HCT116 (cell line): ENCODE results near the gene SLFN5. TPM values are rescaled to one million over a fixed set of nuclear protein-coding genes. Genes with fewer than 3 reads are reported as not detected.

Experiments used
- ATAC-seq: fragments of 200-7000 bp; cut with Tn5 transposase; 2 replicates; pipeline ENCODE4 v1.9.1; 2020; ENCODE audit warnings: mild to moderate bottlenecking, moderate library complexity
- BruUV-seq: library from RNA; stranded (reverse); fragments of 400-500 nt; replicated peaks from 2 replicates; lab custom pipeline; 2021; lab: Mats Ljungman, UMichigan
- CTCF ChIA-PET: fragments of 300-600 bp; sonication (Branson Sonifier 250); formaldehyde crosslinking; loops from one replicate; lab custom pipeline; 2021; ENCODE audit warnings: antibody characterized with exemption; lab: Charles Lee
- POLR2A ChIA-PET: fragments of 300-600, 350-600 bp; sonication (Branson Sonifier 250); formaldehyde crosslinking; loops from one replicate; lab custom pipeline; 2021; ENCODE audit warnings: antibody characterized with exemption; lab: Charles Lee
- RAD21 ChIA-PET, 2 experiments: fragments of 300-600 bp; sonication (Branson Sonifier 250); formaldehyde crosslinking; loops; one replicate each; lab custom pipeline; 2023; ENCODE audit warnings: low total read pairs in 2 of 2; ENCODE audit not compliant: uncharacterized antibody in 2 of 2, unreplicated experiment in 2 of 2, low non-redundant PET in 1 of 2; lab: Charles Lee
- DNase-seq: peaks from one replicate; pipeline ENCODE4 v3.0.0-alpha.2; 2010; ENCODE audit warnings: low read depth, low spot score
- H2AFZ ChIP-seq: fragments of 200-600 bp; shearing (Covaris generic), sonication (generic); 2 replicates; pipeline ENCODE4 v1.6.1; 2017; ENCODE audit warnings: low read depth, mixed run types, mixed read lengths, antibody characterized with exemption, low read length; ENCODE audit not compliant: poor library complexity, severe bottlenecking
- H3K27ac ChIP-seq: 2 replicates; pipeline ENCODE4 v1.5.1; 2012; ENCODE audit warnings: low read depth, low read length
- H3K27me3 ChIP-seq: fragments of 200-600 bp; sonication (generic); 2 replicates; pipeline ENCODE4 v1.6.1; 2016; ENCODE audit warnings: mixed run types, low read length, mixed read lengths; ENCODE audit not compliant: insufficient read depth
- H3K36me3 ChIP-seq, 2 experiments: fragments of 200-500 bp in 1 of 2; fragments of 200-600 bp in 1 of 2; sonication (Bioruptor generic) in 1 of 2; sonication (generic) in 1 of 2; 2 replicates each; pipeline versions ENCODE4 v1.5.1 to v1.6.1; 2014 to 2016; ENCODE audit warnings: low read length in 2 of 2, inconsistent platforms in 1 of 2, mixed read lengths in 1 of 2, mixed run types in 1 of 2; ENCODE audit not compliant: insufficient read depth in 2 of 2, control insufficient read depth in 1 of 2
- H3K4me1 ChIP-seq, 2 experiments: fragments of 200-600 bp in 1 of 2; sonication (generic) in 1 of 2; 2 replicates each; pipeline versions ENCODE4 v1.5.1 to v1.6.1; 2012 to 2017; ENCODE audit warnings: low read length in 2 of 2, inconsistent platforms in 1 of 2, mild to moderate bottlenecking in 1 of 2, mixed read lengths in 1 of 2, mixed run types in 1 of 2, moderate library complexity in 1 of 2; ENCODE audit not compliant: insufficient read depth in 2 of 2, control insufficient read depth in 1 of 2
- H3K4me2 ChIP-seq: fragments of 200-600 bp; sonication (generic); 2 replicates; pipeline ENCODE4 v1.6.1; 2017; ENCODE audit warnings: mixed run types, low read length, mixed read lengths
- H3K4me3 ChIP-seq, 2 experiments: fragments of 200-600 bp in 1 of 2; sonication (generic) in 1 of 2; replicated peaks in 1 of 2; 2 replicates each; pipeline ENCODE4 v1.5.1; 2011 to 2016; ENCODE audit warnings: low read length in 2 of 2, control low read depth in 1 of 2, low read depth in 1 of 2, mild to moderate bottlenecking in 1 of 2, mixed read lengths in 1 of 2, mixed run types in 1 of 2
- H3K79me2 ChIP-seq: fragments of 200-600 bp; sonication (generic); 2 replicates; pipeline ENCODE4 v1.6.1; 2017; ENCODE audit warnings: mild to moderate bottlenecking, mixed run types, low read length, moderate library complexity, mixed read lengths; ENCODE audit not compliant: insufficient read depth
- H3K9ac ChIP-seq: fragments of 200-600 bp; sonication (generic); 2 replicates; pipeline ENCODE4 v1.6.1; 2016; ENCODE audit warnings: low read length, mixed read lengths
- H3K9me2 ChIP-seq: fragments of 200-600 bp; sonication (generic), shearing (Covaris generic); 2 replicates; pipeline ENCODE4 v1.6.1; 2017; ENCODE audit warnings: mixed run types, mild to moderate bottlenecking, moderate library complexity; ENCODE audit not compliant: insufficient read depth
- H3K9me3 ChIP-seq, 2 experiments: fragments of 200-500 bp in 1 of 2; fragments of 200-600 bp in 1 of 2; sonication (Bioruptor generic) in 1 of 2; sonication (generic) in 1 of 2; 2 replicates each; pipeline ENCODE4 v1.6.1; 2014 to 2017; ENCODE audit warnings: low read length in 2 of 2, mixed read lengths in 2 of 2, inconsistent platforms in 1 of 2, low read depth in 1 of 2, mild to moderate bottlenecking in 1 of 2, mixed run types in 1 of 2, moderate library complexity in 1 of 2; ENCODE audit not compliant: control insufficient read depth in 1 of 2, insufficient read depth in 1 of 2
- H4K20me1 ChIP-seq: fragments of 200-600 bp; sonication (generic), shearing (Covaris generic); 2 replicates; pipeline ENCODE4 v1.6.1; 2017; ENCODE audit warnings: mixed run types, mild to moderate bottlenecking, moderate library complexity; ENCODE audit not compliant: insufficient read depth
- CEBPB ChIP-seq: IDR thresholded peaks from 2 replicates; pipeline ENCODE4 v1.6.1; 2012; ENCODE audit warnings: low read depth
- EGR1 ChIP-seq: IDR thresholded peaks from 2 replicates; pipeline ENCODE4 v1.6.1; 2012; ENCODE audit warnings: low read depth
- ELF1 ChIP-seq: IDR thresholded peaks from 2 replicates; pipeline ENCODE4 v1.6.1; 2012; ENCODE audit warnings: low read depth, borderline replicate concordance
- EZH2 ChIP-seq: fragments of 200-600 bp; sonication (generic); IDR thresholded peaks from 2 replicates; pipeline ENCODE4 v1.6.1; 2017; ENCODE audit warnings: antibody characterized with exemption, mixed run types
- EZH2phosphoT487 ChIP-seq: fragments of 200-600 bp; IDR thresholded peaks from 2 replicates; pipeline ENCODE4 v1.6.1; 2018; ENCODE audit warnings: antibody characterized with exemption, borderline replicate concordance
- FOSL1 ChIP-seq: IDR thresholded peaks from 2 replicates; pipeline ENCODE4 v1.6.1; 2012; ENCODE audit warnings: low read depth
- POLR2A ChIP-seq: IDR thresholded peaks from 2 replicates; pipeline ENCODE4 v1.7.0; 2011; ENCODE audit warnings: borderline replicate concordance; ENCODE audit not compliant: insufficient read depth, insufficient read length; ENCODE audit errors: extremely low read depth
- POLR2AphosphoS5 ChIP-seq: IDR thresholded peaks from 2 replicates; pipeline ENCODE4 v1.6.1; 2011; ENCODE audit warnings: mild to moderate bottlenecking, low read depth, low read length, moderate library complexity
- RAD21 ChIP-seq: IDR thresholded peaks from 2 replicates; pipeline ENCODE4 v1.6.1; 2012; ENCODE audit warnings: low read depth, mild to moderate bottlenecking
- SIN3A ChIP-seq: IDR thresholded peaks from 2 replicates; pipeline ENCODE4 v1.6.1; 2012; ENCODE audit warnings: low read depth
- SP1 ChIP-seq: IDR thresholded peaks from 2 replicates; pipeline ENCODE4 v1.6.1; 2012; ENCODE audit warnings: low read depth
- SRF ChIP-seq: IDR thresholded peaks from 2 replicates; pipeline ENCODE4 v1.6.1; 2012; ENCODE audit warnings: low read depth
- TCF7L2 ChIP-seq: IDR thresholded peaks from 2 replicates; pipeline ENCODE4 v1.7.0; 2011; ENCODE audit warnings: borderline replicate concordance, inconsistent platforms; ENCODE audit not compliant: insufficient read depth, insufficient read length; ENCODE audit errors: extremely low read depth
- YY1 ChIP-seq: IDR thresholded peaks from 2 replicates; pipeline ENCODE4 v1.6.1; 2011; ENCODE audit warnings: low read length, low read depth, moderate library complexity, mild to moderate bottlenecking; ENCODE audit not compliant: insufficient replicate concordance; ENCODE audit errors: extremely low read depth
- ZFX ChIP-seq: fragments of 450-650 bp; IDR thresholded peaks from 2 replicates; pipeline ENCODE4 v1.6.1; 2017
- ZNF274 ChIP-seq: fragments of 200-500 bp; sonication (Bioruptor generic); IDR thresholded peaks from 2 replicates; pipeline ENCODE4 v1.6.1; 2014; ENCODE audit warnings: mild to moderate bottlenecking, low read depth, low read length, inconsistent platforms
- intact Hi-C: fragments of 100-400 bp; cut with micrococcal nuclease; formaldehyde crosslinking; loops from 2 replicates; pipeline ENCODE4 v1.10.0; 2022
- total RNA-seq: library from RNA; stranded (reverse); gene quantifications from one replicate; pipeline ENCODE4 v1.2.1, GENCODE V29; 2021; ENCODE audit not compliant: unreplicated experiment
- TF ChIP-seq, protein P1 (sequence below): IDR thresholded peaks from 2 replicates; pipeline ENCODE4 v1.6.1; 2012
- TF ChIP-seq, protein P2 (sequence below), 3 experiments: fragments of 200-600 bp in 1 of 3; sonication (generic) in 1 of 3; IDR thresholded peaks in 2 of 3; conservative IDR thresholded peaks in 1 of 3; 2 replicates each; pipeline ENCODE4 v1.5.1; 2012 to 2017; ENCODE audit warnings: low read depth in 2 of 3, low read length in 2 of 3, antibody characterized with exemption in 1 of 3, borderline replicate concordance in 1 of 3, control low read depth in 1 of 3, mild to moderate bottlenecking in 1 of 3, mixed read lengths in 1 of 3, mixed run types in 1 of 3, moderate library complexity in 1 of 3; ENCODE audit not compliant: insufficient read depth in 1 of 3
- TF ChIP-seq, protein P3 (sequence below): IDR thresholded peaks from 2 replicates; pipeline ENCODE4 v1.6.1; 2012

Gene SLFN5
- total RNA-seq, 1 experiment from 2014 or later = 23.7 TPM

DNA sequence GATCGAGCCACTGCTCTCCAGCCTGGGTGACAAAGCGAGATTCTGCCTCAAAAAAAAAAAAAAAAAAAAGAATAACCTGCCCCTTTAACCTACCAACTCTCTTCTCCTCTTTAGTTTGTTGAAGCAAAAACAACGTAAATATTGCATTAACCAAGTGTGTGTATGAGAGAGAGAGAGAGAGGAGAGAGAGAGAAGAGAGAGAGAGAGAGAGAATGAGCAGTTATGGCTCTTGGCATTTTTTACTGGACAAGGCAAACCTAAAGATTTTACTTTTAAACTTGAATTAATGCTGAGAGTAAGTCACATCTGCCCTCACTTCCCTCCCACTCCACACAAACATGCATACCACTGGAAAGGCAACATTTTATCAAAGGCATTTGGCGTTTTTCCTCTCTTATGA lies 3.0 kb upstream of the SLFN5 start:
- DNase-seq (no peak), ATAC-seq (no peak)
- POLR2A ChIA-PET = no interaction called here
- H3K36me3 ChIP-seq = no peaks in the 10 kb centered on the region
- H3K79me2 ChIP-seq = no peaks in the 10 kb centered on the region
- H3K4me1 ChIP-seq = peaks cover 19 to 24% of the 10 kb centered on the region in 2 experiments
- no peak overlapping the region for H2AFZ ChIP-seq
- H3K9ac ChIP-seq = no peak overlapping the region
- CTCF ChIA-PET = no interaction called here
- no peaks in the 10 kb centered on the region for H3K9me2 ChIP-seq
- intact Hi-C loops = loop anchor here (5.0 kb wide), 1 partner anchor 258 kb away; the partner anchor contains the start of gene LIG3
- BruUV-seq = no TSS peak
- no peak overlapping the region for H3K4me3 ChIP-seq
- no peaks in the 10 kb centered on the region for H4K20me1 ChIP-seq
- no peak overlapping the region for H3K27ac ChIP-seq
- TF ChIP-seq SIN3A (no peak), SP1 (no peak), YY1 (no peak), EZH2 (no peak)
- no peak overlapping the region for H3K4me2 ChIP-seq
- H3K9me3 ChIP-seq = no peaks in the 10 kb centered on the region
- no peaks in the 10 kb centered on the region for H3K27me3 ChIP-seq
- RAD21 ChIA-PET = no interaction called here

DNA sequence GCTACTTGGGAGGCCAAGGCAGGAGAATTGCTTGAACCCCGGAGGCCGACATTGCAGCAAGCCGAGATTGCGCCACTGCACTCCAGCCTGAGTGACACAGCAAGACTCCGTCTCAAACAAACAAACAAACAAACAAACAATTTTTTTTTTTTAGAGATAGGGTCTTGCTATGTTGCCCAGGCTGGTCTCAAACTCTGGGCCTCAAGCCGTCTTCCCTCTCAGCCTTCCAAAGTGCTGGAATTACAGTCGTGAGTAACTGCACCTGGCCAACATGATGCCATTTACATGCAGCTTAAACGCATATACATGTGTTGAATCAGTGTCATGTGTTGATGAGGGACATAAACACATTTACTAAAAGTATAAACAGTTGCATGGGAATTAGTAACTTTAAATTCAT lies 2.0 kb upstream of the SLFN5 start:
- H3K9ac ChIP-seq = no peak overlapping the region
- H3K9me3 ChIP-seq = no peaks in the 10 kb centered on the region
- H3K36me3 ChIP-seq = no peaks in the 10 kb centered on the region
- BruUV-seq = no TSS peak
- H2AFZ ChIP-seq = no peak overlapping the region
- no peaks in the 10 kb centered on the region for H3K9me2 ChIP-seq
- ATAC-seq = no peak
- no peaks in the 10 kb centered on the region for H4K20me1 ChIP-seq
- intact Hi-C loops = loop anchor here (5.0 kb wide), 1 partner anchor 259 kb away; the partner anchor contains the start of gene LIG3
- ChIA-PET CTCF (no interaction called here), RAD21 (no interaction called here), POLR2A (no interaction called here)
- no peaks in the 10 kb centered on the region for H3K27me3 ChIP-seq
- no peaks in the 10 kb centered on the region for H3K79me2 ChIP-seq
- H3K27ac ChIP-seq = no peak overlapping the region
- H3K4me2 ChIP-seq = no peak overlapping the region
- H3K4me3 ChIP-seq = no peak overlapping the region
- DNase-seq = no peak
- H3K4me1 ChIP-seq = peaks cover 28% of the 10 kb centered on the region in 2 experiments
- TF ChIP-seq FOSL1 = no peak
- no peak for TF ChIP-seq RAD21
- TF ChIP-seq SRF = no peak
- no peak for TF ChIP-seq TCF7L2
- TF ChIP-seq POLR2A = no peak
- TF ChIP-seq EZH2phosphoT487 = no peak
- TF ChIP-seq, protein P1, sequence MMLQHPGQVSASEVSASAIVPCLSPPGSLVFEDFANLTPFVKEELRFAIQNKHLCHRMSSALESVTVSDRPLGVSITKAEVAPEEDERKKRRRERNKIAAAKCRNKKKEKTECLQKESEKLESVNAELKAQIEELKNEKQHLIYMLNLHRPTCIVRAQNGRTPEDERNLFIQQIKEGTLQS = no peak
- TF ChIP-seq CEBPB = no peak
- no peak for TF ChIP-seq YY1
- no peak for TF ChIP-seq ZNF274
- no peak for TF ChIP-seq ZFX
- TF ChIP-seq, protein P2, sequence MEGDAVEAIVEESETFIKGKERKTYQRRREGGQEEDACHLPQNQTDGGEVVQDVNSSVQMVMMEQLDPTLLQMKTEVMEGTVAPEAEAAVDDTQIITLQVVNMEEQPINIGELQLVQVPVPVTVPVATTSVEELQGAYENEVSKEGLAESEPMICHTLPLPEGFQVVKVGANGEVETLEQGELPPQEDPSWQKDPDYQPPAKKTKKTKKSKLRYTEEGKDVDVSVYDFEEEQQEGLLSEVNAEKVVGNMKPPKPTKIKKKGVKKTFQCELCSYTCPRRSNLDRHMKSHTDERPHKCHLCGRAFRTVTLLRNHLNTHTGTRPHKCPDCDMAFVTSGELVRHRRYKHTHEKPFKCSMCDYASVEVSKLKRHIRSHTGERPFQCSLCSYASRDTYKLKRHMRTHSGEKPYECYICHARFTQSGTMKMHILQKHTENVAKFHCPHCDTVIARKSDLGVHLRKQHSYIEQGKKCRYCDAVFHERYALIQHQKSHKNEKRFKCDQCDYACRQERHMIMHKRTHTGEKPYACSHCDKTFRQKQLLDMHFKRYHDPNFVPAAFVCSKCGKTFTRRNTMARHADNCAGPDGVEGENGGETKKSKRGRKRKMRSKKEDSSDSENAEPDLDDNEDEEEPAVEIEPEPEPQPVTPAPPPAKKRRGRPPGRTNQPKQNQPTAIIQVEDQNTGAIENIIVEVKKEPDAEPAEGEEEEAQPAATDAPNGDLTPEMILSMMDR (IDR thresholded peaks at IDR 0.05 in 2 of 3, conservative IDR thresholded peaks at IDR 0.05 in 1 of 3; ENCODE audit: borderline replicate concordance in 1 of 3, insufficient read depth in 1 of 3, low read depth in 2 of 3, low read length in 2 of 3) = no peak
- no peak for TF ChIP-seq SP1
- TF ChIP-seq EZH2 = no peak
- TF ChIP-seq ELF1 = no peak
- TF ChIP-seq SIN3A = no peak
- TF ChIP-seq, protein P3, sequence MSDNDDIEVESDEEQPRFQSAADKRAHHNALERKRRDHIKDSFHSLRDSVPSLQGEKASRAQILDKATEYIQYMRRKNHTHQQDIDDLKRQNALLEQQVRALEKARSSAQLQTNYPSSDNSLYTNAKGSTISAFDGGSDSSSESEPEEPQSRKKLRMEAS = no peak
- no peak for TF ChIP-seq POLR2AphosphoS5
- no peak for TF ChIP-seq EGR1
